H1 (cell line): ENCODE measurements around the gene RPS15. TPM values are rescaled to one million over a fixed set of nuclear protein-coding genes. Genes with fewer than 3 reads are reported as not detected.

Experiments used
- CTCF ChIA-PET: fragments of 300-600 bp; sonication (Branson Sonifier 250); formaldehyde crosslinking; loops from one replicate; lab custom pipeline; 2021; ENCODE audit not compliant: partially characterized antibody; lab: Charles Lee
- POLR2A ChIA-PET: fragments of 300-600 bp; sonication (Branson Sonifier 250); formaldehyde crosslinking; loops from one replicate; lab custom pipeline; 2021; ENCODE audit warnings: inconsistent platforms; ENCODE audit not compliant: partially characterized antibody; lab: Charles Lee
- DNase-seq, 2 experiments: peaks; one replicate each; pipeline versions ENCODE4 v3.0.0 to v3.0.0-alpha.2; 2010 to 2022; ENCODE audit warnings: low spot score in 2 of 2, low read depth in 1 of 2, mixed read lengths in 1 of 2
- FAIRE-seq: peaks from 2 replicates; lab custom pipeline; 2011; peaks lifted over from hg19 to GRCh38; lab: Jason Lieb, UNC
- H2AFZ ChIP-seq: 2 replicates; pipeline ENCODE4 v1.8.1; 2012; ENCODE audit warnings: low read length, inconsistent platforms
- H2AK5ac ChIP-seq: 2 replicates; pipeline ENCODE4 v1.6.1; 2013; ENCODE audit warnings: low read depth, low read length
- H2BK120ac ChIP-seq: replicated peaks from 2 replicates; pipeline ENCODE3; 2013; ENCODE audit warnings: low read depth, low read length, inconsistent platforms
- H2BK12ac ChIP-seq: 2 replicates; pipeline ENCODE4 v1.6.1; 2013; ENCODE audit warnings: low read depth, low read length
- H2BK15ac ChIP-seq: 2 replicates; pipeline ENCODE4 v1.6.1; 2013; ENCODE audit warnings: low read length
- H2BK20ac ChIP-seq: 2 replicates; pipeline ENCODE4 v1.6.1; 2013; ENCODE audit warnings: low read length
- H2BK5ac ChIP-seq: 2 replicates; pipeline ENCODE4 v1.6.1; 2013; ENCODE audit warnings: low read depth, low read length
- H3K14ac ChIP-seq: 2 replicates; pipeline ENCODE4 v1.6.1; 2013; ENCODE audit warnings: inconsistent platforms; ENCODE audit not compliant: insufficient read length
- H3K18ac ChIP-seq: 2 replicates; pipeline ENCODE4 v1.6.1; 2013; ENCODE audit warnings: low read length; ENCODE audit errors: extremely low read depth
- H3K23ac ChIP-seq: 2 replicates; pipeline ENCODE4 v1.6.1; 2013; ENCODE audit warnings: inconsistent platforms; ENCODE audit not compliant: insufficient read length
- H3K23me2 ChIP-seq: 2 replicates; pipeline ENCODE4 v1.6.1; 2013; ENCODE audit warnings: low read depth, low read length
- H3K27ac ChIP-seq: 2 replicates; pipeline ENCODE4 v1.6.1; 2011; ENCODE audit warnings: low read depth, low read length, inconsistent platforms
- H3K27me3 ChIP-seq, 4 experiments: replicated peaks in 1 of 4; 1 replicate in 1 of 4; 2 replicates in 3 of 4; pipeline versions ENCODE4 v1.6.1 to v1.8.1; 2011 to 2013; ENCODE audit warnings: low read length in 3 of 4, mild to moderate bottlenecking in 3 of 4, inconsistent platforms in 2 of 4, mixed read lengths in 2 of 4, moderate library complexity in 1 of 4; ENCODE audit not compliant: control insufficient read depth in 3 of 4, insufficient read depth in 3 of 4; ENCODE audit errors: extremely low read depth in 1 of 4
- H3K36me3 ChIP-seq, 4 experiments: 2 replicates each; pipeline versions ENCODE4 v1.6.1 to v1.8.1; 2011 to 2013; ENCODE audit warnings: mild to moderate bottlenecking in 4 of 4, low read length in 3 of 4, moderate library complexity in 2 of 4, control low read depth in 1 of 4, inconsistent platforms in 1 of 4; ENCODE audit not compliant: insufficient read depth in 4 of 4, control insufficient read depth in 2 of 4
- H3K4ac ChIP-seq: replicated peaks from 2 replicates; pipeline ENCODE3; 2013; ENCODE audit warnings: low read length, low read depth, mixed read lengths, inconsistent platforms; ENCODE audit not compliant: insufficient read length
- H3K4me1 ChIP-seq, 4 experiments: replicated peaks in 1 of 4; 1 replicate in 1 of 4; 2 replicates in 3 of 4; pipeline versions ENCODE4 v1.6.1 to v1.8.1; 2011 to 2013; ENCODE audit warnings: low read length in 3 of 4, inconsistent platforms in 2 of 4, mixed read lengths in 1 of 4; ENCODE audit not compliant: insufficient read depth in 4 of 4, control insufficient read depth in 3 of 4
- H3K4me2 ChIP-seq, 2 experiments: 2 replicates each; pipeline versions ENCODE4 v1.6.1 to v1.8.1; 2011 to 2013; ENCODE audit warnings: low read depth in 2 of 2, low read length in 2 of 2, control low read depth in 1 of 2, inconsistent platforms in 1 of 2, mild to moderate bottlenecking in 1 of 2; ENCODE audit not compliant: insufficient read depth in 1 of 2
- H3K4me3 ChIP-seq, 4 experiments: fragments of 200-600, 300-600 bp in 1 of 4; sonication (generic), shearing (Covaris generic), sonication (Bioruptor Twin) in 1 of 4; 2 replicates each; pipeline versions ENCODE4 v1.5.1 to v1.8.1; 2011 to 2016; ENCODE audit warnings: low read length in 4 of 4, low read depth in 3 of 4, control low read depth in 2 of 4, inconsistent platforms in 2 of 4, mild to moderate bottlenecking in 2 of 4, mixed read lengths in 1 of 4, moderate library complexity in 1 of 4; ENCODE audit not compliant: insufficient read depth in 2 of 4; ENCODE audit errors: extremely low read depth in 1 of 4
- H3K56ac ChIP-seq: replicated peaks from 2 replicates; pipeline ENCODE3; 2013; ENCODE audit warnings: low read depth, mild to moderate bottlenecking, mixed read lengths, low read length, inconsistent platforms; ENCODE audit not compliant: insufficient read length
- H3K79me1 ChIP-seq: 2 replicates; pipeline ENCODE4 v1.6.1; 2013; ENCODE audit warnings: low read depth, low read length, control low read depth
- H3K79me2 ChIP-seq, 2 experiments: 2 replicates each; pipeline versions ENCODE4 v1.6.1 to v1.8.1; 2012 to 2013; ENCODE audit warnings: low read length in 2 of 2, mild to moderate bottlenecking in 2 of 2, inconsistent platforms in 1 of 2; ENCODE audit not compliant: insufficient read depth in 2 of 2, control insufficient read depth in 1 of 2
- H3K9ac ChIP-seq, 4 experiments: replicated peaks in 1 of 4; 1 replicate in 1 of 4; 2 replicates in 3 of 4; pipeline versions ENCODE4 v1.6.1 to v1.8.1; 2011 to 2013; ENCODE audit warnings: low read depth in 3 of 4, low read length in 3 of 4, control low read depth in 2 of 4, mild to moderate bottlenecking in 2 of 4, moderate library complexity in 2 of 4, inconsistent platforms in 1 of 4; ENCODE audit errors: extremely low read depth in 1 of 4
- H3K9me3 ChIP-seq, 2 experiments: 2 replicates each; pipeline versions ENCODE4 v1.6.1 to v1.8.1; 2012 to 2013; ENCODE audit warnings: mild to moderate bottlenecking in 2 of 2, moderate library complexity in 2 of 2, control low read depth in 1 of 2, inconsistent platforms in 1 of 2, low read depth in 1 of 2, low read length in 1 of 2, mixed read lengths in 1 of 2; ENCODE audit not compliant: insufficient read depth in 2 of 2
- H4K20me1 ChIP-seq, 2 experiments: replicated peaks in 1 of 2; 2 replicates each; pipeline versions ENCODE3 to v1.8.1; 2011 to 2013; ENCODE audit warnings: inconsistent platforms in 2 of 2, low read length in 2 of 2, mild to moderate bottlenecking in 1 of 2; ENCODE audit not compliant: insufficient read depth in 2 of 2, control insufficient read depth in 1 of 2
- H4K5ac ChIP-seq: 2 replicates; pipeline ENCODE4 v1.6.1; 2013; ENCODE audit warnings: low read length, low read depth, mixed read lengths, inconsistent platforms; ENCODE audit not compliant: insufficient read length
- H4K8ac ChIP-seq: 2 replicates; pipeline ENCODE4 v1.8.0; 2013; ENCODE audit warnings: mild to moderate bottlenecking, moderate library complexity, low read length, inconsistent platforms; ENCODE audit not compliant: insufficient read depth; ENCODE audit errors: extremely low read depth
- H4K91ac ChIP-seq: replicated peaks from 2 replicates; pipeline ENCODE3; 2013; ENCODE audit warnings: low read length, mixed read lengths, inconsistent platforms; ENCODE audit not compliant: insufficient read length
- BACH1 ChIP-seq: IDR thresholded peaks from 2 replicates; pipeline ENCODE4 v1.6.1; 2012; ENCODE audit warnings: low read length, improper control_type of control experiment
- CBX5 ChIP-seq: fragments of 300-800, 300-1000 bp; sonication (generic); IDR thresholded peaks from 2 replicates; pipeline ENCODE4 v1.7.1; 2016; ENCODE audit warnings: antibody characterized with exemption, low read length, low read depth
- CTCF ChIP-seq, 3 experiments: IDR thresholded peaks; 1 replicate in 2 of 3; 2 replicates in 1 of 3; pipeline versions ENCODE4 v1.5.1 to v1.6.1; 2011; ENCODE audit warnings: low read length in 3 of 3, mild to moderate bottlenecking in 3 of 3, inconsistent platforms in 2 of 3, low read depth in 1 of 3, moderate library complexity in 1 of 3; ENCODE audit not compliant: insufficient read depth in 1 of 3; ENCODE audit errors: control extremely low read depth in 1 of 3
- GABPA ChIP-seq: IDR thresholded peaks from 2 replicates; pipeline ENCODE4 v1.6.1; 2011; ENCODE audit warnings: mild to moderate bottlenecking, low read length, moderate library complexity, borderline replicate concordance; ENCODE audit not compliant: insufficient read depth
- JUND ChIP-seq: IDR thresholded peaks from 2 replicates; pipeline ENCODE4 v1.6.1; 2011; ENCODE audit warnings: mild to moderate bottlenecking, improper control_type of control experiment, low read length
- KDM4A ChIP-seq: IDR thresholded peaks from one replicate; pipeline ENCODE4 v1.7.1; 2012; ENCODE audit warnings: low read depth, mild to moderate bottlenecking, moderate library complexity, low read length, inconsistent platforms; ENCODE audit not compliant: severe bottlenecking
- TCF12 ChIP-seq: IDR thresholded peaks from 2 replicates; pipeline ENCODE4 v1.6.1; 2011; ENCODE audit warnings: low read depth, mild to moderate bottlenecking, low read length
- ZNF274 ChIP-seq: IDR thresholded peaks from 2 replicates; pipeline ENCODE4 v1.7.0; 2012; ENCODE audit warnings: low read length, borderline replicate concordance; ENCODE audit errors: extremely low read depth
- WGBS, 2 experiments: shearing (Covaris generic) in 1 of 2; methylation state at CpG; one replicate each; pipeline versions ENCODE4 v1.1.6 to v1.1.7; 2013 to 2015; ENCODE audit warnings: low lambda C conversion rate in 2 of 2, mixed read lengths in 2 of 2, inconsistent platforms in 1 of 2, low coverage in 1 of 2, missing lambda C conversion rate in 1 of 2; ENCODE audit not compliant: insufficient replicate concordance in 2 of 2, insufficient coverage in 1 of 2, insufficient read length in 1 of 2; ENCODE audit errors: extremely low coverage in 1 of 2, missing lambda C conversion rate in 1 of 2; 5-methylcytosine and 5-hydroxymethylcytosine counted together
- polyA plus RNA-seq, 7 experiments: library from polyadenylated mRNA; depleted of rRNA in 3 of 7; stranded (reverse) in 5 of 7; unstranded in 2 of 7; fragments of >200 nt in 5 of 7; fragments of 200-250 nt in 2 of 7; gene quantifications; 1 replicate in 5 of 7; 2 replicates in 1 of 7; 4 replicates in 1 of 7; pipeline versions ENCODE4 v1.2.1 to v1.2.3, GENCODE V29; 2011 to 2013; ENCODE audit warnings: missing spikeins in 2 of 7, mixed read lengths in 2 of 7
- total RNA-seq: library from RNA; stranded (reverse); fragmentation: NEBNext Ultra II Directional; extraction: Animal tissue kit (Norgen Biotek cat#: 25700); gene quantifications from 2 replicates; pipeline ENCODE4 v1.2.1, GENCODE V29; 2021

RPS15 gene
- total and polyA plus RNA-seq, 2 of the 8 experiments (the other 6 are each of a cell fraction or from before 2014, with no cell fraction given), result 1,562 to 3,890 TPM

DNA sequence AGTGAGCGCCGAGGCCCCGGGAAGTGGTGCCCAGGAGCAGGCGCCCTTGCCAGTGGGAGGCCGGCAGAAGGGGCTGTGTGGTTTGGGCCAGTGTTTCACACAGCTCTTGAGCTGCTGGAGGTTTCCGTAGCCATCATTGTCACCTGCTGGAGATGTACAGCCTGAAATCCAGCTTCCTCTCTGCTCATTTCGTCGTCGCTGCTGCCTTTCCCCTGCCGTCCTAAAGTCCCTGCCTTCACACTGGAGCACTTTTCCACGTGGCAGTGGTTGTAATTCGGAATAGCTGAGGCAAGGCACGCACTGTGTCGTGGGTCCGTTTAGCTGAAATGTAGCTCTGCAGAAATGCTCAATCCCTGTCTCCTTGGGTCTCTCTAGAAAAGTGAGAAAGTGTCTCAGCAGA lies 17.6 kb upstream of the RPS15 start:
- Histone ChIP-seq H4K5ac (no peak overlapping the region), H3K79me2 (peaks cover 26 to 85% of the 10 kb centered on the region in 2 experiments), H3K9me3 (no peaks in the 10 kb centered on the region), H3K18ac (no peak overlapping the region), H4K8ac (peak overlapping the region; percentile 65), H3K9ac (no peak overlapping the region), H2BK20ac (no peak overlapping the region; the same call in 1 of the 2 replicates), H3K56ac (no peak overlapping the region), H2BK12ac (no peak overlapping the region), H3K36me3 (peaks cover 33 to 79% (median 56%) of the 10 kb centered on the region in 4 experiments), H3K4ac (no peak overlapping the region), H2AK5ac (no peak overlapping the region), H3K79me1 (peaks cover 23% of the 10 kb centered on the region), H2BK120ac (no peak overlapping the region), H4K91ac (no peak overlapping the region), H3K23ac (no peak overlapping the region), H2BK15ac (no peak overlapping the region), H2BK5ac (no peak overlapping the region), H2AFZ (no peak overlapping the region), H3K4me1 (peaks cover 8 to 21% (median 14%) of the 10 kb centered on the region in 4 experiments), H3K4me2 (no peak overlapping the region), H3K23me2 (peaks cover under 1% of the 10 kb centered on the region; the same call in 1 of the 2 replicates), H3K4me3 (no peak overlapping the region), H3K27ac (no peak overlapping the region), H4K20me1 (peaks cover 55 to 60% of the 10 kb centered on the region in 2 experiments), H3K14ac (no peak overlapping the region), H3K27me3 (no peaks in the 10 kb centered on the region)
- CTCF ChIA-PET, result interaction anchor here (0.5 to 1.9 kb wide), 7 partner anchors 9 to 572 kb away, joined by 3 to 8 read pairs (median 4); no protein-coding TSS in a partner anchor
- no peak for DNase-seq
- WGBS, 2 experiments, result 96% methylated on average over 15 of the region's 15 CpGs; no CpG with 5 or more reads in 1 of the 2 experiments
- POLR2A ChIA-PET, result interaction anchor here (0.8 to 1.8 kb wide), 6 partner anchors 11 to 152 kb away, joined by 3 to 6 read pairs (median 4); partner anchors contain the start of genes CIRBP and FAM174C
- no peak for FAIRE-seq
- no peak for TF ChIP-seq CTCF (IDR thresholded peaks at IDR 0.05; ENCODE audit: control extremely low read depth in 1 of 3, insufficient read depth in 1 of 3, low read depth in 1 of 3, low read length in 3 of 3)
- TF ChIP-seq ZNF274, result no peak
- TF ChIP-seq KDM4A, result no peak
- TF ChIP-seq CBX5, result no peak
- TF ChIP-seq GABPA, result no peak
- TF ChIP-seq BACH1, result no peak
- TF ChIP-seq TCF12, result no peak
- no peak for TF ChIP-seq JUND
